HEK293 (cell line): Measurements from ENCODE around the gene IDE.

Experiments
- CTCF ChIA-PET: fragments of 350-600 bp; formaldehyde crosslinking; extraction: SDS; loops from one replicate; lab custom pipeline; 2021; ENCODE audit warnings: antibody characterized with exemption; lab: Yijun Ruan, JAX
- POLR2A ChIA-PET: fragments of 300-600 bp; formaldehyde crosslinking; extraction: SDS; loops from one replicate; lab custom pipeline; 2020; ENCODE audit warnings: antibody characterized with exemption, inconsistent platforms; lab: Yijun Ruan, JAX
- H3K27ac ChIP-seq: fragments of 200-500 bp; sonication (Bioruptor generic); 2 replicates; pipeline ENCODE4 v1.5.1; 2014; ENCODE audit warnings: low read depth, low read length, control low read depth, inconsistent platforms; ENCODE audit errors: extremely low read depth
- H3K36me3 ChIP-seq, 2 experiments: fragments of 200-500 bp in 1 of 2; sonication (Bioruptor generic) in 1 of 2; 1 replicate in 1 of 2; 2 replicates in 1 of 2; pipeline ENCODE4 v1.5.1; 2014 to 2017; ENCODE audit warnings: inconsistent platforms in 2 of 2, low read length in 2 of 2; ENCODE audit not compliant: control insufficient read depth in 2 of 2, insufficient read depth in 1 of 2
- H3K4me1 ChIP-seq: fragments of 200-500 bp; sonication (Bioruptor generic); 2 replicates; pipeline ENCODE4 v1.5.1; 2014; ENCODE audit warnings: mild to moderate bottlenecking, low read length, inconsistent platforms; ENCODE audit not compliant: control insufficient read depth, insufficient read depth
- H3K4me3 ChIP-seq: 2 replicates; pipeline ENCODE4 v1.5.1; 2011; ENCODE audit warnings: low read depth, mild to moderate bottlenecking, control low read depth, low read length, moderate library complexity
- H3K9me3 ChIP-seq: fragments of 200-500 bp; sonication (Bioruptor generic); 2 replicates; pipeline ENCODE4 v1.5.1; 2014; ENCODE audit warnings: low read depth, low read length, inconsistent platforms; ENCODE audit not compliant: control insufficient read depth, insufficient read depth
- FEZF1 ChIP-seq: fragments of 450-650 bp; formaldehyde crosslinking; IDR thresholded peaks from 2 replicates; pipeline ENCODE4 v1.5.1; 2016; ENCODE audit warnings: missing biosample characterization, missing genetic modification characterization
- GFI1B ChIP-seq: fragments of 450-650 bp; formaldehyde crosslinking; IDR thresholded peaks from 2 replicates; pipeline ENCODE4 v1.5.1; 2016; ENCODE audit warnings: missing biosample characterization, missing genetic modification characterization
- SCRT1 ChIP-seq: fragments of 450-650 bp; formaldehyde crosslinking; IDR thresholded peaks from 2 replicates; pipeline ENCODE4 v1.5.1; 2016; ENCODE audit warnings: missing biosample characterization, missing genetic modification characterization, borderline replicate concordance
- SETDB1 ChIP-seq: IDR thresholded peaks from one replicate; pipeline ENCODE4 v1.6.1; 2017; ENCODE audit warnings: mild to moderate bottlenecking, low read length, moderate library complexity, mixed read lengths; ENCODE audit not compliant: insufficient read length
- TRIM28 ChIP-seq: IDR thresholded peaks from 2 replicates; pipeline ENCODE4 v1.6.1; 2011; ENCODE audit warnings: low read length, control low read depth, borderline replicate concordance
- WT1 ChIP-seq: fragments of 450-650 bp; formaldehyde crosslinking; IDR thresholded peaks from 2 replicates; pipeline ENCODE4 v1.5.1; 2016; ENCODE audit warnings: missing biosample characterization, missing genetic modification characterization
- YY1 ChIP-seq: fragments of 450-650 bp; formaldehyde crosslinking; IDR thresholded peaks from 2 replicates; pipeline ENCODE4 v1.5.1; 2018; ENCODE audit warnings: missing biosample characterization, missing genetic modification characterization
- ZBTB17 ChIP-seq: fragments of 450-650 bp; formaldehyde crosslinking; IDR thresholded peaks from 2 replicates; pipeline ENCODE4 v1.5.1; 2016; ENCODE audit warnings: missing biosample characterization, missing genetic modification characterization
- ZNF174 ChIP-seq: fragments of 450-650 bp; formaldehyde crosslinking; IDR thresholded peaks from 2 replicates; pipeline ENCODE4 v1.5.0; 2017; ENCODE audit warnings: missing biosample characterization, mild to moderate bottlenecking, missing genetic modification characterization
- ZNF394 ChIP-seq: fragments of 450-650 bp; formaldehyde crosslinking; IDR thresholded peaks from 2 replicates; pipeline ENCODE4 v1.5.1; 2016; ENCODE audit warnings: missing biosample characterization, missing genetic modification characterization, mild to moderate bottlenecking, moderate library complexity, borderline replicate concordance
- ZNF585B ChIP-seq: fragments of 450-650 bp; formaldehyde crosslinking; IDR thresholded peaks from 2 replicates; pipeline ENCODE4 v1.5.1; 2016; ENCODE audit warnings: missing biosample characterization, missing genetic modification characterization
- ZNF660 ChIP-seq: fragments of 450-650 bp; IDR thresholded peaks from 2 replicates; pipeline ENCODE4 v1.5.1; 2018; ENCODE audit warnings: missing biosample characterization, mild to moderate bottlenecking, missing genetic modification characterization
- TF ChIP-seq, protein P1 (sequence below): fragments of 450-650 bp; formaldehyde crosslinking; IDR thresholded peaks from 2 replicates; pipeline ENCODE4 v1.5.1; 2016; ENCODE audit warnings: missing biosample characterization, missing genetic modification characterization
- TF ChIP-seq, protein P2 (sequence below): fragments of 450-650 bp; formaldehyde crosslinking; IDR thresholded peaks from 2 replicates; pipeline ENCODE4 v1.5.1; 2016; ENCODE audit warnings: missing biosample characterization, missing genetic modification characterization
- TF ChIP-seq, protein P3 (sequence below): fragments of 450-650 bp; formaldehyde crosslinking; IDR thresholded peaks from 2 replicates; pipeline ENCODE4 v1.5.1; 2017; ENCODE audit warnings: missing biosample characterization, missing genetic modification characterization

IDE gene

DNA sequence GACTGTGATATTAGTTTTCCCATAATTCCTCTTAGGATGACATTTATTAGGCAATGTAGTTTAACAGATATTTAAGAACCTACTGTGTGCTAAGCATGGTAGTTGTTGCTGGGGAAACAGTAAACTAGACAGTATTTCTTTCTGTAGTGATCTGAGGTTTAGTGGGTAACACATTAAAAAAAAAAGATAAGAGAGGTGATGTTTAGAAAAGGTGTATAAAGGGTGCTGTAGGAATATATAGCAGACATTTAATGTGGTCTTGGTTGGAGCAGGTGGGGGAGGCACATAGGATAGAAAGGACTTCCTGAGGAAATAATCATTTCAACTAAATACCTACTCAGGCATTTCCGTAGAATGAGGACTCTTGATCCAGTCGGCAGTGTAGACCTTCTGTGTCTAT is 30.9 kb upstream of the IDE start (continued):
- TF ChIP-seq, protein P1, sequence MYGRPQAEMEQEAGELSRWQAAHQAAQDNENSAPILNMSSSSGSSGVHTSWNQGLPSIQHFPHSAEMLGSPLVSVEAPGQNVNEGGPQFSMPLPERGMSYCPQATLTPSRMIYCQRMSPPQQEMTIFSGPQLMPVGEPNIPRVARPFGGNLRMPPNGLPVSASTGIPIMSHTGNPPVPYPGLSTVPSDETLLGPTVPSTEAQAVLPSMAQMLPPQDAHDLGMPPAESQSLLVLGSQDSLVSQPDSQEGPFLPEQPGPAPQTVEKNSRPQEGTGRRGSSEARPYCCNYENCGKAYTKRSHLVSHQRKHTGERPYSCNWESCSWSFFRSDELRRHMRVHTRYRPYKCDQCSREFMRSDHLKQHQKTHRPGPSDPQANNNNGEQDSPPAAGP (tag by site-specific recombination) = no peak
- TF ChIP-seq GFI1B (tag by site-specific recombination) = no peak
- TF ChIP-seq SCRT1 (tag by site-specific recombination) = no peak
- no peak for TF ChIP-seq ZNF174
- no peak for TF ChIP-seq FEZF1 (tag by site-specific recombination)

DNA sequence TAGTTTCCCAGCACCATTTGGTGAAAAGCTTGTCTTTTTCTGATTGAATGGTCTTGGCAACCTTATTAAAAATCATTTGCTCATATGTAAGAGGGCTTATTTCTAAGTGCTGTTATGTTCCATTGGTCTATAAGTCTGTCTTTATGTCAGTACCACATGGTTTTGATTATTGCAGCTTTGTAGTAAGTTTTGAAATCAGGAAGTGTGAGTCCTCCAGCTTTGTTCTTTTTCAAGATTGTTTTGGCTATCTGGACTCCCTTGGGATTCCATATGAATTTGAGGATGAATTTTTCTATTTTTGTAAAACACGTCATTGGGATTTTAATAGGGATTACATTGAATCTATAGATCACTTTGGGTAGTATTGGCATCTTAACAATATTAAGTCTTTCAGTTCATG is 24.4 kb upstream of the IDE start:
- TF ChIP-seq, protein P2, sequence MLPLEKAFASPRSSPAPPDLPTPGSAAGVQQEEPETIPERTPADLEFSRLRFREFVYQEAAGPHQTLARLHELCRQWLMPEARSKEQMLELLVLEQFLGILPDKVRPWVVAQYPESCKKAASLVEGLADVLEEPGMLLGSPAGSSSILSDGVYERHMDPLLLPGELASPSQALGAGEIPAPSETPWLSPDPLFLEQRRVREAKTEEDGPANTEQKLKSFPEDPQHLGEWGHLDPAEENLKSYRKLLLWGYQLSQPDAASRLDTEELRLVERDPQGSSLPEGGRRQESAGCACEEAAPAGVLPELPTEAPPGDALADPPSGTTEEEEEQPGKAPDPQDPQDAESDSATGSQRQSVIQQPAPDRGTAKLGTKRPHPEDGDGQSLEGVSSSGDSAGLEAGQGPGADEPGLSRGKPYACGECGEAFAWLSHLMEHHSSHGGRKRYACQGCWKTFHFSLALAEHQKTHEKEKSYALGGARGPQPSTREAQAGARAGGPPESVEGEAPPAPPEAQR (tag by site-specific recombination) = no peak
- TF ChIP-seq ZNF660 = no peak
- TF ChIP-seq YY1 = no peak
- peak; percentile 50; the same call in 1 of the 2 replicates for TF ChIP-seq TRIM28
- TF ChIP-seq SETDB1 = peak; percentile 63
- TF ChIP-seq, all 188 proteins: peak for 2
- ChIA-PET CTCF (no interaction called here), POLR2A (no interaction called here)
- no peak overlapping the region for H3K4me3 ChIP-seq
- no peaks in the 10 kb centered on the region for H3K4me1 ChIP-seq
- no peak overlapping the region for H3K27ac ChIP-seq
- H3K9me3 ChIP-seq = no peaks in the 10 kb centered on the region
- peaks cover 0 to 4% of the 10 kb centered on the region in 2 experiments; a peak in 2 of 3 replicates for H3K36me3 ChIP-seq

DNA sequence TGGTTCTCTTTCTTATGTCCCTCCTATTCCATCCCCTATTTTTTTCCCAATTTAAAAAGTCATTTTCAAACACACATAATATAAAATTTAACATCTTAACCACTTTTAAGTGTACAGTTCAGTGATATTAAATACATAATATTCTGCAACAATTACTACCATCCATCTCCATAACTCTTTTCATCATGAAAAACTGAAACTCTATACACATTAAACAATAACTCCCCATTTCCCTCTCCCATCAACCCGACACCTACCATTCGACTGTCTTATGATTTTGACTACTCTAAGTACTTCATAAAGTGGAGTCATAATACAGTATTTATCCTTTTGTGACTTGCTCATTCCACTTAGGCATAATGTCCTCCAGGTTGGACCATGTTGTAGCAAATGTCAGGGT is 21.6 kb upstream of the IDE start:
- Histone ChIP-seq H3K9me3 (no peaks in the 10 kb centered on the region), H3K36me3 (peaks cover 0 to 4% of the 10 kb centered on the region in 2 experiments; a peak in 2 of 3 replicates), H3K27ac (no peak overlapping the region), H3K4me1 (no peaks in the 10 kb centered on the region), H3K4me3 (no peak overlapping the region)
- ChIA-PET POLR2A (no interaction called here), CTCF (no interaction called here)
- TF ChIP-seq ZNF585B (no peak), WT1 (tag by site-specific recombination) (peak; percentile 98)
- TF ChIP-seq, protein P3, sequence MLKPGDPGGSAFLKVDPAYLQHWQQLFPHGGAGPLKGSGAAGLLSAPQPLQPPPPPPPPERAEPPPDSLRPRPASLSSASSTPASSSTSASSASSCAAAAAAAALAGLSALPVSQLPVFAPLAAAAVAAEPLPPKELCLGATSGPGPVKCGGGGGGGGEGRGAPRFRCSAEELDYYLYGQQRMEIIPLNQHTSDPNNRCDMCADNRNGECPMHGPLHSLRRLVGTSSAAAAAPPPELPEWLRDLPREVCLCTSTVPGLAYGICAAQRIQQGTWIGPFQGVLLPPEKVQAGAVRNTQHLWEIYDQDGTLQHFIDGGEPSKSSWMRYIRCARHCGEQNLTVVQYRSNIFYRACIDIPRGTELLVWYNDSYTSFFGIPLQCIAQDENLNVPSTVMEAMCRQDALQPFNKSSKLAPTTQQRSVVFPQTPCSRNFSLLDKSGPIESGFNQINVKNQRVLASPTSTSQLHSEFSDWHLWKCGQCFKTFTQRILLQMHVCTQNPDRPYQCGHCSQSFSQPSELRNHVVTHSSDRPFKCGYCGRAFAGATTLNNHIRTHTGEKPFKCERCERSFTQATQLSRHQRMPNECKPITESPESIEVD (tag by site-specific recombination) = peak; percentile 48; the same call in 1 of the 2 replicates

DNA sequence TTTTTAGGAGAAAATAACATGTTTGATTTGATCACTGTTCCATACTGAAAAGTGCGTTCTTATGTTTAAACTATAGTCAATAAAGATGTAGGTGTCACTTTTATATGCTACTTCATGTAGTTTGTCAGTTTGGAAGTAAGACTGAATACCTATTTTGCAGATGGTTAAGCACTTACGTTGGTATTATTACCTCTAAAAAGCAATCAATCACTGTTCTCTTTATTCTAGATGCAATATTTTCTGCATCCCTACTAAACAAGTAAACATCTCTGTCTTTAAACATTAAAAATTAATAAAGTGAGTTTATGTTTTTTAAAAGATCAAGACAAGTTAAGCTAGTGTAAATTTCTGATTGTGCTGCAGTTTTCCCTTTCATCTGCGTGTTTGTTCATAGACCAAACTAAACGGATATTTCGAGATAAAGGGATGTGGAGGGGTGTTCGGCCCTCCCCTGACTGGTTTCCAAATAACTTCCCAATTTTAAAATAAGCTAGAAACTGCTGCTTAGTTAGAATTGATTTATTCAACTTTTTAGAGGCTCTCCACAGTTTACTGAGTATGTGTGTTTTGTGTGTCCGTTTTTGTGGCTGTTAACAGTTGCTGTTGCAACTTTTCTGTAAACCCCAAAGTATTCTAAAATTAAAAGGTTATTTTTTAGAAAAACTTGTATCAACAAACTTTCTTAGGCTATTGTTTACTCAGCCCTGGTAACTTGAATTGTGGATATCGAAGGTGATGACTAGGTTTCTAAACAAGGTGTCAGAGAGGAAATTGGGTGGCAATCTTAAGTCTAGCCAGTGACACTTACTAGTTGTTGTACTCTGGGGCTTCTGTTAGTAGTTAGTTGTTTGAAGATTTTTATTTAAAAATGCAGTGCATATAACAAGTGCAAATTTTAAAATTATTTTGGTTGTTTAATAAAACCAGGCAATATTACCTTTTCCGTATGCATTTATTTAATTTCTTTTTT is 20.0 kb upstream of the IDE start:
- TF ChIP-seq, protein P3 (tag by site-specific recombination) = peak; percentile 73
- TF ChIP-seq ZNF394 (no peak), ZBTB17 (tag by site-specific recombination) (peak; percentile 89)
- CTCF ChIA-PET = no interaction called here
- Histone ChIP-seq H3K4me1 (no peaks in the 10 kb centered on the region), H3K9me3 (no peaks in the 10 kb centered on the region), H3K27ac (peak overlapping the region; percentile 86), H3K4me3 (peak overlapping the region; percentile 87), H3K36me3 (peaks cover 0 to 4% of the 10 kb centered on the region in 2 experiments; a peak in 2 of 3 replicates)
- POLR2A ChIA-PET = interaction anchor here (0.5 kb wide), 1 partner anchor 587 kb away, joined by 7 read pairs; no protein-coding TSS in a partner anchor
